Esophagus squamous epithelium (tissue), 4 donors: ENCODE results near the gene BICRA.

Experiments
- POLR2A ChIP-seq, 4 donors: fragments of 450-650 bp; IDR thresholded peaks; one replicate each; pipeline ENCODE4 v1.6.1; 2017; ENCODE audit warnings: antibody characterized with exemption in 4 of 4, mild to moderate bottlenecking in 4 of 4, moderate library complexity in 3 of 4
- TF ChIP-seq, protein P1 (sequence below), 6 experiments: fragments of 450-650 bp in 4 of 6; fragments of 200-600 bp in 2 of 6; sonication (generic) in 2 of 6; IDR thresholded peaks; one replicate each; pipeline ENCODE4 v1.5.1; 2016 to 2019; ENCODE audit warnings: antibody characterized with exemption in 6 of 6, mild to moderate bottlenecking in 4 of 6, moderate library complexity in 4 of 6

DNA sequence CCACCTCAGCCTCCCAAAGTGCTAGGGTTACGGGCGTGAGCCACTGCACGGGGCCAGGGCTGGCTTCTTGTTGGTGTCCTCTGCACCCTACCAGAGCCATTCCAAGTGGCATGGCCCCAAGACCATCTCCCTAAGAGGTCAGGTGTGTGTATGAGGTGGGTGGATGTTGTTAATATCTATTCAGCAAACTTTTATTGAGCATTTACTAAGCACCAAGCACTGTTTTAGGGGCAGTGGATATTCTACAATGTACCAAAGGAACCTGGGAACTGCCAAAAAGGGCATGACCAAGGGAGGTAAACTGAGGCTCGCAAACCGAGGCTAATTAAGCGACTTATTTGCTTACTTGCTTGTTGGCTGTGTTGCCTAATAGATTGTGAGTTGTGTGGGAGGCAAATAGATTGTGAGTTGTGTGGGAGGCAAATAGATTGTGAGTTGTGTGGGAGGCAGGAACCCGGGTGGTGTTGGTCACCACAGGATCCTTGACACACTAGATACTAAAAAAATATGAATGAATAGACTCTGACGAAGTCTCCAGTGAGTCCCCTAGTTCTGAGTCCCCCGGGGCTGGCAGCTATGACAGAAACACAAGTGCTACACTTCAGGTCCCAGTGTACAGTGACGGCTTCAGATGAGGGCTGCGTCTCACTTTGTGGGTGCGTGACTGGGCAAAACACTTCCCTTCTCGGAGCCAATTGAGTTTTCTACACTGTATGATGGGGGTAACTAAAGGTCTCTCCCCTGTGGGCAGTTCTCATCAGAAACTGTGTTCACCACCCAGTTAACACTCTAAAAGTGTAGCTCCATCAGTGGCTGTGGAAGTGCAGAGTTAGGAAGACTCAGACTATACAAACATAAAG lies 5.0 kb upstream of the BICRA start:
- TF ChIP-seq, protein P1, sequence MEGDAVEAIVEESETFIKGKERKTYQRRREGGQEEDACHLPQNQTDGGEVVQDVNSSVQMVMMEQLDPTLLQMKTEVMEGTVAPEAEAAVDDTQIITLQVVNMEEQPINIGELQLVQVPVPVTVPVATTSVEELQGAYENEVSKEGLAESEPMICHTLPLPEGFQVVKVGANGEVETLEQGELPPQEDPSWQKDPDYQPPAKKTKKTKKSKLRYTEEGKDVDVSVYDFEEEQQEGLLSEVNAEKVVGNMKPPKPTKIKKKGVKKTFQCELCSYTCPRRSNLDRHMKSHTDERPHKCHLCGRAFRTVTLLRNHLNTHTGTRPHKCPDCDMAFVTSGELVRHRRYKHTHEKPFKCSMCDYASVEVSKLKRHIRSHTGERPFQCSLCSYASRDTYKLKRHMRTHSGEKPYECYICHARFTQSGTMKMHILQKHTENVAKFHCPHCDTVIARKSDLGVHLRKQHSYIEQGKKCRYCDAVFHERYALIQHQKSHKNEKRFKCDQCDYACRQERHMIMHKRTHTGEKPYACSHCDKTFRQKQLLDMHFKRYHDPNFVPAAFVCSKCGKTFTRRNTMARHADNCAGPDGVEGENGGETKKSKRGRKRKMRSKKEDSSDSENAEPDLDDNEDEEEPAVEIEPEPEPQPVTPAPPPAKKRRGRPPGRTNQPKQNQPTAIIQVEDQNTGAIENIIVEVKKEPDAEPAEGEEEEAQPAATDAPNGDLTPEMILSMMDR (IDR thresholded peaks at IDR 0.05) = no peak
- TF ChIP-seq POLR2A (IDR thresholded peaks at IDR 0.05) = no peak
